HepG2 (cell line): ENCODE data around the gene CDK2. TPM values are rescaled to one million over a fixed set of nuclear protein-coding genes. Genes with fewer than 3 reads are reported as not detected.
A peak's percentile ranks its signal among the peaks of the same experiment; 100 is the strongest.

Source experiments
- ATAC-seq: fragments of 200-7000 bp; cut with Tn5 transposase; 3 replicates; pipeline ENCODE4 v1.9.1; 2020; ENCODE audit warnings: mild to moderate bottlenecking, moderate library complexity
- BruUV-seq: library from RNA; stranded (reverse); fragments of 400-500 nt; replicated peaks from 2 replicates; lab custom pipeline; 2021; lab: Mats Ljungman, UMichigan
- CTCF ChIA-PET: fragments of 300-600 bp; formaldehyde crosslinking; extraction: SDS; loops from one replicate; lab custom pipeline; 2021; ENCODE audit warnings: low total read pairs, inconsistent platforms, low intra/inter-chr PET ratio; lab: Yijun Ruan, JAX
- POLR2A ChIA-PET: fragments of 350-600 bp; sonication (Branson Sonifier 250); formaldehyde crosslinking; loops from one replicate; lab custom pipeline; 2020; ENCODE audit warnings: antibody characterized with exemption, inconsistent platforms; lab: Yijun Ruan, JAX
- DNase-seq: peaks from one replicate; pipeline ENCODE4 v3.0.0-alpha.2; 2015; ENCODE audit warnings: low spot score
- FAIRE-seq: peaks from 3 replicates; lab custom pipeline; 2011; peaks lifted over from hg19 to GRCh38; lab: Jason Lieb, UNC
- H2AFZ ChIP-seq: one replicate; pipeline ENCODE4 v1.6.1; 2011; ENCODE audit warnings: low read length, inconsistent platforms
- H3K27ac ChIP-seq: fragments of 300-600 bp; 3 replicates; pipeline ENCODE4 v1.8.0; 2011; ENCODE audit warnings: mixed run types, mild to moderate bottlenecking, mixed read lengths, low read length, inconsistent platforms; ENCODE audit not compliant: insufficient read depth; ENCODE audit errors: extremely low read length
- H3K27me3 ChIP-seq, 2 experiments: fragments of 200-600 bp in 1 of 2; 2 replicates in 1 of 2; 3 replicates in 1 of 2; pipeline versions ENCODE4 v1.6.0 to v1.8.0; 2011; ENCODE audit warnings: low read length in 2 of 2, mild to moderate bottlenecking in 2 of 2, moderate library complexity in 2 of 2, inconsistent platforms in 1 of 2; ENCODE audit not compliant: insufficient read depth in 2 of 2, control insufficient read depth in 1 of 2
- H3K36me3 ChIP-seq, 2 experiments: fragments of 200-600 bp in 1 of 2; replicated peaks in 1 of 2; 2 replicates in 1 of 2; 3 replicates in 1 of 2; pipeline versions ENCODE4 v1.5.1 to v1.8.0; 2011; ENCODE audit warnings: low read length in 2 of 2, inconsistent platforms in 1 of 2; ENCODE audit not compliant: insufficient read depth in 2 of 2, control insufficient read depth in 1 of 2
- H3K4me1 ChIP-seq: 2 replicates; pipeline ENCODE4 v1.5.1; 2012; ENCODE audit warnings: low read length, inconsistent platforms; ENCODE audit not compliant: insufficient read depth
- H3K4me2 ChIP-seq: 2 replicates; pipeline ENCODE4 v1.6.0; 2011; ENCODE audit warnings: low read depth, low read length, inconsistent platforms
- H3K4me3 ChIP-seq, 3 experiments: fragments of 200-600 bp in 1 of 3; sonication (generic), shearing (Covaris generic) in 1 of 3; replicated peaks in 1 of 3; 2 replicates each; pipeline ENCODE4 v1.5.1; 2011 to 2016; ENCODE audit warnings: low read length in 3 of 3, inconsistent platforms in 2 of 3, low read depth in 2 of 3, mild to moderate bottlenecking in 2 of 3, control low read depth in 1 of 3, mixed read lengths in 1 of 3; ENCODE audit not compliant: insufficient read depth in 1 of 3
- H3K79me2 ChIP-seq: one replicate; pipeline ENCODE4 v1.6.1; 2011; ENCODE audit warnings: low read length, inconsistent platforms; ENCODE audit not compliant: insufficient read depth
- H3K9ac ChIP-seq: 2 replicates; pipeline ENCODE4 v1.6.0; 2011; ENCODE audit warnings: mild to moderate bottlenecking, low read depth, low read length, inconsistent platforms; ENCODE audit not compliant: insufficient read depth
- H3K9me3 ChIP-seq: 2 replicates; pipeline ENCODE4 v1.5.1; 2012; ENCODE audit warnings: mild to moderate bottlenecking, low read length
- H4K20me1 ChIP-seq: 2 replicates; pipeline ENCODE4 v1.6.0; 2011; ENCODE audit warnings: inconsistent platforms, mild to moderate bottlenecking, low read length, moderate library complexity; ENCODE audit not compliant: insufficient read depth
- AHR ChIP-seq: IDR thresholded peaks from 2 replicates; pipeline ENCODE4 v1.6.1; 2018; ENCODE audit warnings: missing genetic modification reagents, missing compliant biosample characterization
- EP300 ChIP-seq, 3 experiments: sonication (generic) in 1 of 3; formaldehyde crosslinking in 1 of 3; IDR thresholded peaks; 2 replicates each; pipeline versions ENCODE4 v1.5.1 to v1.6.1; 2011 to 2020; ENCODE audit warnings: low read depth in 2 of 3, low read length in 2 of 3, borderline replicate concordance in 1 of 3, improper control_type of control experiment in 1 of 3, mild to moderate bottlenecking in 1 of 3, missing genetic modification reagents in 1 of 3, moderate library complexity in 1 of 3
- FIP1L1 ChIP-seq: fragments of 200-400 bp; formaldehyde crosslinking; IDR thresholded peaks from 2 replicates; pipeline ENCODE4 v1.6.1; 2018; ENCODE audit warnings: low read depth, mild to moderate bottlenecking, low read length, moderate library complexity, borderline replicate concordance; ENCODE audit not compliant: insufficient read depth
- GMEB2 ChIP-seq: IDR thresholded peaks from 2 replicates; pipeline ENCODE4 v1.6.1; 2016; ENCODE audit warnings: missing biosample characterization, missing genetic modification reagents, low read depth
- HIVEP1 ChIP-seq: sonication (generic); formaldehyde crosslinking; IDR thresholded peaks from 2 replicates; pipeline ENCODE4 v1.4.0; 2020; ENCODE audit warnings: mild to moderate bottlenecking, missing genetic modification reagents
- KDM5B ChIP-seq: sonication (generic); formaldehyde crosslinking; IDR thresholded peaks from 2 replicates; pipeline ENCODE4 v1.4.0; 2020; ENCODE audit warnings: missing genetic modification reagents, mild to moderate bottlenecking, borderline replicate concordance
- KLF15 ChIP-seq: sonication (generic); formaldehyde crosslinking; IDR thresholded peaks from 2 replicates; pipeline ENCODE4 v1.8.1; 2023; ENCODE audit warnings: borderline replicate concordance, mild to moderate bottlenecking, inconsistent platforms, missing genetic modification reagents, mixed read lengths
- SKIL ChIP-seq: sonication (generic); formaldehyde crosslinking; IDR thresholded peaks from 2 replicates; pipeline ENCODE4 v1.8.0; 2022; ENCODE audit warnings: missing genetic modification reagents, mild to moderate bottlenecking, moderate library complexity, borderline replicate concordance
- WIZ ChIP-seq: sonication (generic); formaldehyde crosslinking; IDR thresholded peaks from 2 replicates; pipeline ENCODE4 v1.5.1; 2020; ENCODE audit warnings: mild to moderate bottlenecking, missing genetic modification reagents
- ZKSCAN1 ChIP-seq: fragments of 150-350 bp; IDR thresholded peaks from 2 replicates; pipeline ENCODE4 v1.6.1; 2014; ENCODE audit warnings: low read length
- ZNF275 ChIP-seq: sonication (generic); formaldehyde crosslinking; IDR thresholded peaks from 2 replicates; pipeline ENCODE4 v1.8.0; 2022; ENCODE audit warnings: missing genetic modification reagents, mild to moderate bottlenecking, inconsistent platforms, borderline replicate concordance
- ZNF329 ChIP-seq: sonication (generic); formaldehyde crosslinking; IDR thresholded peaks from 2 replicates; pipeline ENCODE4 v1.9.0; 2021; ENCODE audit warnings: low read depth, mild to moderate bottlenecking, missing genetic modification reagents
- ZNF441 ChIP-seq: sonication (generic); formaldehyde crosslinking; IDR thresholded peaks from 2 replicates; pipeline ENCODE4 v1.7.0; 2021; ENCODE audit warnings: missing genetic modification reagents, borderline replicate concordance
- ZNF503 ChIP-seq: sonication (generic); formaldehyde crosslinking; IDR thresholded peaks from 2 replicates; pipeline ENCODE4 v1.4.0; 2020; ENCODE audit warnings: missing genetic modification reagents
- ZNF75D ChIP-seq: sonication (generic); formaldehyde crosslinking; IDR thresholded peaks from 2 replicates; pipeline ENCODE4 v1.8.1; 2023; ENCODE audit warnings: missing genetic modification reagents, mild to moderate bottlenecking, borderline replicate concordance
- ZNF781 ChIP-seq: sonication (generic); formaldehyde crosslinking; IDR thresholded peaks from 2 replicates; pipeline ENCODE4 v1.5.1; 2020; ENCODE audit warnings: borderline replicate concordance, mild to moderate bottlenecking, missing genetic modification reagents; ENCODE audit errors: not compliant biosample characterization
- WGBS: methylation state at CpG from one replicate; pipeline ENCODE4 v1.1.6; 2017; ENCODE audit warnings: low lambda C conversion rate; 5-methylcytosine and 5-hydroxymethylcytosine counted together
- in situ Hi-C: cut with HindIII; loops from 2 replicates; pipeline ENCODE4 v1.10.0; 2017; ENCODE audit warnings: low pct_unique_long_range_greater_than_20kb; ENCODE audit not compliant: extremely low pct_ligation_motif_present
- intact Hi-C: fragments of 100-400 bp; cut with micrococcal nuclease; formaldehyde crosslinking; loops from one replicate; pipeline ENCODE4 v1.10.0; 2022; ENCODE audit not compliant: unreplicated experiment
- polyA plus RNA-seq, 8 experiments: library from polyadenylated mRNA; depleted of rRNA in 3 of 8; stranded (reverse) in 7 of 8; unstranded in 1 of 8; fragments of >200 nt; fragmentation: Illumina TruSeq in 4 of 8; extraction: Trizol in 4 of 8; gene quantifications; 2 replicates each; pipeline versions ENCODE4 v1.2.1 to v1.2.3, GENCODE V29; 2011 to 2016; ENCODE audit warnings: low read depth in 4 of 8, missing spikeins in 1 of 8, mixed read lengths in 1 of 8; ENCODE audit not compliant: insufficient read depth in 1 of 8
- total RNA-seq, 5 experiments: library from RNA; depleted of rRNA; stranded (reverse); fragments of >200 nt; fragmentation: Illumina TruSeq; extraction: Trizol; gene quantifications; 2 replicates each; pipeline ENCODE4 v1.2.3, GENCODE V29; 2016; ENCODE audit warnings: low read depth in 1 of 5

Gene CDK2
- total and polyA plus RNA-seq, 2 of the 13 experiments (the other 11 are each of a cell fraction or from before 2014, with no cell fraction given): 47.5 to 52.6 TPM

- peaks cover 49% of the 10 kb centered on the region for H3K4me1 ChIP-seq
- peak overlapping the region; percentile 70 to 80 (median 80) for H3K4me3 ChIP-seq
- intact Hi-C loops (loop anchor here (1.0 to 5.0 kb wide), 2 partner anchors 110 to 194 kb away; partner anchors contain the start of gene RPS26), in situ Hi-C loops (no loop called here)
- peaks cover 0 to 11% of the 10 kb centered on the region in 2 experiments; a peak in 1 of 5 replicates for H3K27me3 ChIP-seq
- ATAC-seq: no peak
- FAIRE-seq: no peak
- CTCF ChIA-PET: interaction anchor here (1.5 kb wide), 1 partner anchor 9 kb away, joined by 5 read pairs; no protein-coding TSS in a partner anchor
- H3K27ac ChIP-seq: no peak overlapping the region
- POLR2A ChIA-PET: interaction anchor here (2.0 to 10.5 kb wide), 3 partner anchors 42 to 114 kb away, joined by 11 to 108 read pairs (median 20); partner anchors contain the start of genes DNAJC14, ORMDL2, RAB5B and SARNP
- H3K36me3 ChIP-seq: no peaks in the 10 kb centered on the region
- BruUV-seq: no TSS peak
- H3K4me2 ChIP-seq: peak overlapping the region; percentile 97
- H3K79me2 ChIP-seq: peaks cover 15% of the 10 kb centered on the region
- no peak for DNase-seq
- peak overlapping the region; percentile 61 for H3K9ac ChIP-seq
- WGBS: 2% methylated on average over 10 of the region's 10 CpGs
- H4K20me1 ChIP-seq: no peaks in the 10 kb centered on the region
- no peak overlapping the region for H2AFZ ChIP-seq
- no peaks in the 10 kb centered on the region for H3K9me3 ChIP-seq
- TF ChIP-seq KDM5B (CRISPR knock-in tag) (0 out of 2 replicates have a peak, but pooled peaks have one; percentile 4), ZNF441 (CRISPR knock-in tag) (no peak), EP300 (IDR thresholded peaks at IDR 0.05; ENCODE audit: low read depth in 2 of 2, low read length in 2 of 2) (no peak), EP300 (CRISPR knock-in tag; IDR thresholded peaks at IDR 0.05; ENCODE audit: borderline replicate concordance) (no peak), KLF15 (CRISPR knock-in tag) (no peak), ZNF503 (no peak), ZNF275 (no peak), HIVEP1 (CRISPR knock-in tag) (0 out of 2 replicates have a peak, but pooled peaks have one; percentile 32), ZKSCAN1 (no peak), GMEB2 (CRISPR knock-in tag) (no peak), FIP1L1 (no peak), ZNF75D (CRISPR knock-in tag) (no peak), SKIL (CRISPR knock-in tag) (no peak), ZNF329 (0 out of 2 replicates have a peak, but pooled peaks have one; percentile 33), WIZ (CRISPR knock-in tag) (no peak), AHR (CRISPR knock-in tag) (no peak), ZNF781 (CRISPR knock-in tag) (peak; percentile 24)
Observed at GRCh38 chr12:55931317-55931779, 35.3 kb upstream of the CDK2 start.
